ENCODE measurements around the gene FLT1. TPM values are rescaled to one million over a fixed set of nuclear protein-coding genes. Genes with fewer than 3 reads are reported as not detected.

Gene FLT1
- total and polyA plus RNA-seq, 2 of the 13 experiments (the other 11 are each of a cell fraction or from before 2014, with no cell fraction given) = 0.02 TPM; not detected in 1

DNA sequence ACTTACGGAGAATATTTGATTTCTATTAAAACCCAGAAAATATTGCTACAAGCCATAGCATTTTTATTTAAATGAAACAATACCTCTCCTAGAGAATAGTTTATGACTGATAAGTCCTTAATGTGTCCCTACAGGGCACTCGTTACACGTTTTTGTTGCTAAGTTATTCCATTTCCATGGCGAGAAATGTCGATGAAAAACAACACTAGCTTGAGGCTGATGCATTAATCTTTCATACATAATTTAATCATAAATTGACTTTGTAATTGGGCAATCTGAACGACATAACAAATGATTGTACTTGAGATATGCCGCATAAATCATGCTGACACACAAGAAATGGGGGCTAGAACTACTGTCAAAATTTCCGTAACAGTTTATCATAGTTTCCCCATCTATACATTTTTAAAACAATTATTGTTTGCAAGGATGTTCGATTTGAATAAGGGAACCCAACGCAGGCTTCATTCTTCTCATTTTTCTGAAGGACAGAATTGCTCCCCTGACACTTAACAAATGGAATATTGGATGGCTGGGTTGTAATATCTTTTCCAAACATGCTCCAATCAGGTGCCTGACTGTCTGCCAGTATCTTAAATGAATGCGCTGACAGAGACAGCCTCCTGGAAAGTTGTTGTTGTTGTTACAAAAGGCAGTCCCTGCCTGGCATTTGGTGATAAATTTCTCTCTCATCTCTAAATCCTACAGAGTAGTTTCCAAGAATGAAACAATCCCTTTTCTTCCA, 61.9 kb downstream of the FLT1 start:
- H4K20me1 ChIP-seq (ENCODE audit: insufficient read depth, low read length) = no peaks in the 10 kb centered on the region
- no peak overlapping the region for H3K27ac ChIP-seq (ENCODE audit: extremely low read length, insufficient read depth, low read length)
- no peaks in the 10 kb centered on the region for H3K9me3 ChIP-seq (ENCODE audit: low read length)
- H3K36me3 ChIP-seq (replicated peaks in 1 of 2; ENCODE audit: control insufficient read depth in 1 of 2, insufficient read depth in 2 of 2, low read length in 2 of 2) = no peaks in the 10 kb centered on the region
- intact Hi-C loops (cut with micrococcal nuclease; ENCODE audit: unreplicated experiment) (no loop called here), in situ Hi-C loops (cut with HindIII; ENCODE audit: extremely low pct_ligation_motif_present, low pct_unique_long_range_greater_than_20kb) (no loop called here)
- no peak for ATAC-seq
- no peaks in the 10 kb centered on the region for H3K79me2 ChIP-seq (ENCODE audit: insufficient read depth, low read length)
- H3K4me1 ChIP-seq (ENCODE audit: insufficient read depth, low read length) = no peaks in the 10 kb centered on the region
- no peak overlapping the region for H2AFZ ChIP-seq (ENCODE audit: low read length)
- no TSS peak for BruUV-seq (replicated peaks)
- no peak overlapping the region for H3K4me2 ChIP-seq (ENCODE audit: low read depth, low read length)
- no peak for FAIRE-seq
- TF ChIP-seq ZC3H13 (CRISPR knock-in tag; IDR thresholded peaks at IDR 0.05) = no peak
- TF ChIP-seq ZNF530 (CRISPR knock-in tag; IDR thresholded peaks at IDR 0.05; ENCODE audit: low read depth) = no peak
- TF ChIP-seq PAX8 (CRISPR knock-in tag; IDR thresholded peaks at IDR 0.05; ENCODE audit: borderline replicate concordance) = no peak
- TF ChIP-seq, protein P1, sequence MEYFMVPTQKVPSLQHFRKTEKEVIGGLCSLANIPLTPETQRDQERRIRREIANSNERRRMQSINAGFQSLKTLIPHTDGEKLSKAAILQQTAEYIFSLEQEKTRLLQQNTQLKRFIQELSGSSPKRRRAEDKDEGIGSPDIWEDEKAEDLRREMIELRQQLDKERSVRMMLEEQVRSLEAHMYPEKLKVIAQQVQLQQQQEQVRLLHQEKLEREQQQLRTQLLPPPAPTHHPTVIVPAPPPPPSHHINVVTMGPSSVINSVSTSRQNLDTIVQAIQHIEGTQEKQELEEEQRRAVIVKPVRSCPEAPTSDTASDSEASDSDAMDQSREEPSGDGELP (IDR thresholded peaks at IDR 0.05; ENCODE audit: borderline replicate concordance, low read depth) = no peak
- no peak for TF ChIP-seq ARID4A (CRISPR knock-in tag; IDR thresholded peaks at IDR 0.05; ENCODE audit: borderline replicate concordance)
- no peak for TF ChIP-seq ZNF543 (CRISPR knock-in tag; IDR thresholded peaks at IDR 0.05)
- TF ChIP-seq, protein P2, sequence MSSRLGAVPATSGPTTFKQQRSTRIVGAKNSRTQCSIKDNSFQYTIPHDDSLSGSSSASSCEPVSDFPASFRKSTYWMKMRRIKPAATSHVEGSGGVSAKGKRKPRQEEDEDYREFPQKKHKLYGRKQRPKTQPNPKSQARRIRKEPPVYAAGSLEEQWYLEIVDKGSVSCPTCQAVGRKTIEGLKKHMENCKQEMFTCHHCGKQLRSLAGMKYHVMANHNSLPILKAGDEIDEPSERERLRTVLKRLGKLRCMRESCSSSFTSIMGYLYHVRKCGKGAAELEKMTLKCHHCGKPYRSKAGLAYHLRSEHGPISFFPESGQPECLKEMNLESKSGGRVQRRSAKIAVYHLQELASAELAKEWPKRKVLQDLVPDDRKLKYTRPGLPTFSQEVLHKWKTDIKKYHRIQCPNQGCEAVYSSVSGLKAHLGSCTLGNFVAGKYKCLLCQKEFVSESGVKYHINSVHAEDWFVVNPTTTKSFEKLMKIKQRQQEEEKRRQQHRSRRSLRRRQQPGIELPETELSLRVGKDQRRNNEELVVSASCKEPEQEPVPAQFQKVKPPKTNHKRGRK (CRISPR knock-in tag; IDR thresholded peaks at IDR 0.05) = no peak
- no peak for TF ChIP-seq SAP130 (CRISPR knock-in tag; IDR thresholded peaks at IDR 0.05; ENCODE audit: low read depth)
- TF ChIP-seq SPEN (CRISPR knock-in tag; IDR thresholded peaks at IDR 0.05; ENCODE audit: low read depth) = no peak
- no peak for TF ChIP-seq ZFYVE20 (CRISPR knock-in tag; IDR thresholded peaks at IDR 0.05; ENCODE audit: borderline replicate concordance, low read depth)
- TF ChIP-seq ZNF230 (CRISPR knock-in tag; IDR thresholded peaks at IDR 0.05) = no peak
- TF ChIP-seq ZBTB46 (CRISPR knock-in tag; IDR thresholded peaks at IDR 0.05; ENCODE audit: borderline replicate concordance) = no peak
- DNase-seq (ENCODE audit: low spot score) = no peak
- WGBS (ENCODE audit: low lambda C conversion rate) = 25% methylated on average over 11 of the region's 11 CpGs
- no peak overlapping the region for H3K9ac ChIP-seq (ENCODE audit: insufficient read depth, low read depth, low read length)
- ChIA-PET POLR2A (no interaction called here), CTCF (ENCODE audit: low intra/inter-chr PET ratio, low total read pairs) (no interaction called here)
- no peak overlapping the region for H3K4me3 ChIP-seq (replicated peaks in 1 of 3; ENCODE audit: insufficient read depth in 1 of 3, low read depth in 2 of 3, low read length in 3 of 3)
- H3K27me3 ChIP-seq (ENCODE audit: control insufficient read depth in 1 of 2, insufficient read depth in 2 of 2, low read length in 2 of 2) = peaks cover 0 to 22% of the 10 kb centered on the region in 2 experiments; a peak in 1 of 5 replicates
